Bronchial smooth muscle cell (primary cell): ENCODE results near the gene TUBAL3. TPM values are rescaled to one million over a fixed set of nuclear protein-coding genes. Genes with fewer than 3 reads are reported as not detected.

Source experiments
- total RNA-seq: library from RNA; depleted of rRNA; stranded (reverse); fragments of >200 nt; gene quantifications from 2 replicates; pipeline ENCODE4 v1.2.1, GENCODE V29; 2014

TUBAL3 gene
- not detected in 2 replicates for total RNA-seq

DNA sequence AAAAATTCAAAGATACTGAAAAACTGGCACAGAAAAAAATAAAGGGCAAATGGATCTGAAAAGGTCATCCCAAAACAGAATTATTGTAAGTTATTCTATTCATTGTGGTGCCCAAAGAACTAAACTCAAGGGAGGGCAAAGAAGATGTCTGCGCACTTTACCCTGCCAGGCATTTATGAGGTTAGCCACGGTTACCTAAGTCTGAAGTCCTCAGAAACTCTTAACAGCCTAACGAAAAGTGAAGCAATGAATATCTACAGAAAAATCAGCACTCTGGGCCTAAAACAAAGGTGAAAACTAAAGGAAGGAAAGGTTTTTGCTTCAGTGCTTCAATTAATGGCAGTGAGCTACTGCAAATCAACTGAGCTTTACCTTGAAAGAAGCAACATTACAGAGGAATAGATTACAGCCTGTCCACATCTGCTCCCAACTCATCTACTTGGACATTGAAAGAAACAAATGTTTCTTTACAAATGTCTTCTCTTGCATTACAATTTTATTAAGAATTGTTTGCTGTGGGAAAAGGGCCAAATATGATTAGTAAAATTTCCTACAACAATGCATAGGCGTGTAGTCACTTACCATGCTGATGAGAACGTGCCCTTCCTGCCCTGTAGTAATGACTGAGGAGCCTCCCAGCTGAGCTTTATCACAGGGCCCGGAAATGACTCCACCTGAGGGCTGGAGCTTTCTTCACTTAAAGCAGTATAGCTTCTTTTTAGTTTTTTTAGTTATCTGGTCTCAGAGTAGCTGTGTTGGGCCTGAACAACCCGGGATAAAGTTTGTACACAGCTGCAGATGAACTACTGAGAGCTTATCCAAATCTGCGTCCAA lies at the start of gene TUBAL3:
TUBAL3 (minus strand) TSS at position 621 of the 834 bp plus-strand sequence; CDS start at position 585, 36 bp downstream.

DNA sequence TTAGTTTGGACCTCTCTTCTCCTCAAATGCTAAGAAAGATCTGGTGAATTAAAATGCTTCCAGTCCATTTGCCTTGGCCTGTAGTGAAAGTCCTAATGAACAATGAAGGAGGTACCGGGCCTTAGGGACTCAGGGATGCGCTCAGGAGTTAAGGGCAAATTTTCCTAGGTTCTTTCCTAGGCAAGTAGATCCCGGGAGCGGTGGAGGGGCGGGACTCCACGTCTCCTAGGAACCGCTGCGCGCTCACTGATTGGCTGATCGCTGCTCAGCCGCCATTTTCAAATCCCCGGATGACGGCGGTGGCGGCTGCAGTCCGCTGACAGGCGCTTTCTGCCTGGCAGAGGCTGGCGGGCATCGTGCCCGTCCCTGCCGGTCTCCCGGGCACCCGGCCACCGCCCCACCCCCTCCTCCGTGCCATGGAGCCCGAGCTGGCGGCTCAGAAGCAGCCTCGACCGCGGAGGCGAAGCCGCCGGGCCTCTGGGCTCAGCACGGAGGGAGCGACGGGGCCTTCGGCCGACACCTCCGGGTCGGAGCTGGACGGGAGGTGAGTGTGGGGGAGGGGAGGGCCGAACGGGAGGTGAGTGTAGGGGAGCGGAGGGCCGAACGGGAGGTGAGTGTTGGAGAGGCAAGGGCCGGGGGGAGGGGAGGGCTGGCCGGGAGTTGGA lies 7.8 kb upstream of the TUBAL3 start, which contains the start of gene NET1:
NET1 (plus strand) TSS at position 281 of the 665 bp plus-strand sequence; CDS start at position 417, 136 bp downstream.

DNA sequence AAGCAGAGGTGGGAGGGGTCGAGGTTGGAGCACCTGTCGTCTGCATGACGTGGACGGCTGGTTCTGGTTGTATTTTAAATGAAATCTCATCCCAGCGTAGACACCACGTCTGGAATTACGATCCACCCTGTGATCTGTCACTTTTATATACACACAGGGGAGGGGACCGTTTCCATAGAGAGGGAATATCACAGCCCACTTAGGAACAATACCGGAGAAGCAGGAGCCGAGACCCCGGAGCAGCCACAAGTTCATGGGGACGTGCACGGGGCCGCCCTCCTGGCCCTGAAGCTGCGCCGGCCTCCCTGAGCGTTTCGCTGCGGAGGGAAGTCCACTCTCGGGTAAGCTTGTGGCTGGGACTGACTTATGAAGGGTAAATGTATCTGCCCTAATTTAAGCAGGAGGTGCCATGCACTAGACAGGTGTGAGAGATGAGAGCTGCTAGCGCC lies 39.7 kb downstream of the TUBAL3 start, which contains the start of gene UCN3:
UCN3 (plus strand) TSS at position 77 of the 449 bp plus-strand sequence. CDS start 8,755 bp downstream, outside the sequence.

Other genes starting within 250 kb of the TUBAL3 start
- gene AKR1C8, start 219.7 kb downstream of the TUBAL3 start, total RNA-seq = not detected in 2 replicates
- not detected in 2 replicates for gene AKR1C4, start 208.0 kb downstream of the TUBAL3 start, total RNA-seq
- not detected in 2 replicates for gene UCN3, start 39.9 kb downstream of the TUBAL3 start, total RNA-seq
- gene NET1, start 7.7 kb upstream of the TUBAL3 start, total RNA-seq = 16.9 and 28.8 TPM in 2 replicates
- 0.17 TPM in 1 of 2 replicates, not detected in the other for gene CALML5, start 94.7 kb upstream of the TUBAL3 start, total RNA-seq
- not detected in 2 replicates for gene CALML3, start 120.1 kb upstream of the TUBAL3 start, total RNA-seq